HL-60/S4 (cell line): ENCODE data around the gene PPP1R27.

Experiments
- in situ Hi-C: fragments of 300-500 bp; cut with MboI; formaldehyde crosslinking; loops from 2 replicates; pipeline ENCODE4 v1.14.3; 2022; ENCODE audit warnings: low sequenced_read_pairs

PPP1R27 gene

GRCh38 chr17:81834831-81835267, at the start of gene PPP1R27:
Gene PPP1R27, minus strand, starts transcription at chr17:81835050. Its CDS starts 97 bp downstream, at chr17:81834953.
- in situ Hi-C loops: no loop called here

- in situ Hi-C loops: no loop called here
Observed at GRCh38 chr17:81884520-81884919, 49.7 kb upstream of the PPP1R27 start.

DNA sequence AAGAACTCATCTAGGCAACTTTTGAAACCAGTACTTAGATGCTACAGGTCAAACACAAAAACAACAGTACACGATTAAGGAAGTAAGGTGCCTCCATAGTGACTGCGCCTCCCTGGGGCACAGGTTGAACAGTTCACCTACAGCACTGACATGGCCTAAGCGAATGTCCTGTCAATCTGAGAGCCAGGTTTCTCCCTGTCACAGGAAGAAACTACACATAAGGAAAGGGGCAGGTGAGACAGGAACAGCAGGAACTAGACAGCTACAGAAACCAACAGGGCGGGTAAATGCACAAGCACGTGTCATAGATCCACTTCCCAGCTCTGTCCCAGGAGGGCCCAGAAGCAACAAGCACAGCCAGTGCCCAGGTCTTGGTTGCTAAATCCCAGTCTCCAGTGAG, 44.3 kb upstream of the PPP1R27 start:
- in situ Hi-C loops: no loop called here

DNA sequence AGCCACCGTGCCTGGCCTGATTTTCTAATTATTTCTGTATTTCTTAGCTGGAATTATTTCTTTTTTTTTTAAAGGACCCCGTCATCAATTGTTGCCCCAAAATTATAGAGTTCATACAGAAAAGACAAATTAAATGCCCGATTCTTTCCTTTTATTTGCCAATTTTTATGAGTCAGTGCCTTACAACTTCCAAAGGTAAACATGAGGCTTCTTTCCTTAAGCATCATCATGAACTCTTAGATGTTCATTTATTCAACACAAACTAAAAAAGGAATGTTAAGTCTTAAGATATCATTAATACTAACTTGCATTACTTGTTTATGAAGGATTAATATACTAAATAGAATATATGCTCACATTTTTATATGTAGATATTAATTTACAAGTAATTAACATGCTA, 43.4 kb upstream of the PPP1R27 start:
- in situ Hi-C loops: no loop called here

GRCh38 chr17:81877569-81877968, 42.7 kb upstream of the PPP1R27 start:
- in situ Hi-C loops: no loop called here

DNA sequence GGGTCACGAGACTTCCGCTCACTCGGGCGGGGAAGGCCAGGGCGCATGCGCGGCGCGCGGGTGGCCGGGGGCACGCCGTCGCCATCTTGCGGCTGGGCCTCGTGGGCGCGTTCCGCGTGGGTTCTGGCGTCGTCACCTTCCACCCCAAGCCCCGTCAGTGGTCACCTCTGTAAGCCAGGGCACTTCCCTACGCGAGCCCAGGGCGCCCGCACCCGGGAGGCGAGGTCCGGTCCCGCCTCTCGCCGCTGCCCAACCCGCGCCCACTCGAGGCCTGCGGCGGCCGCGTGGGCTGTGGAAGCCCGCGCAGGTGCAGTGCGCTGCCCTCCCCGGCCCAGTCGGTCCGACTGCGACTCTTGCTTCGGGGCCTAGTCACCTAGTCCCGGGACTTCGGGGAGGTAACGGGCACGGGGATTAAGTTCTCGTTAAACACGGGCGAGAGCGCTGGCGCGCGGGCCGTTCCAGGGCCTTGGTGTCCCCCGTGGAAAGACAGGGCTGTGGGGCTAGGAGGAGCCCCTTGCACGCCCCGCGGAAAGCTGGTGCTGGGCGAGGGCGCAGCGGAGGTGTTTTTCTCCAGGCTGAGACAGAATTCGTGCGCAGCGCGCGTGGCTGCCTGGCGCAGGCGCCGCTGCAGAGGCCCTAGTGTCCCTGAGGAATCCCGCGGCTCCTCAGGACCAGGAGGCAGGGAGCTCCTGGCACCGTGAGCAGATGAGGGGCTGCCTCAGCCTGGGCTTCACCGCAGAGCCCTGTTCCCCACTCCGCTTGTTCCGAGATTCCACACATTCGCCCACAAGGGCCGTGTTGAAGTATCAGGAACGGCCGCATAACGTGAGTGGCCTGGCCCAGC, 36.8 kb upstream of the PPP1R27 start:
- in situ Hi-C loops: no loop called here

- in situ Hi-C loops: no loop called here
Observed at GRCh38 chr17:81870981-81871386, 36.1 kb upstream of the PPP1R27 start, which contains the start of gene ARHGDIA. Gene ARHGDIA, minus strand, starts transcription at chr17:81871337. Its CDS starts 1,407 bp downstream, at chr17:81869930.

GRCh38 chr17:81870131-81870980, 35.5 kb upstream of the PPP1R27 start:
- in situ Hi-C loops: no loop called here

GRCh38 chr17:81869221-81870130, 34.6 kb upstream of the PPP1R27 start:
- in situ Hi-C loops: no loop called here

GRCh38 chr17:81868674-81869220, 33.9 kb upstream of the PPP1R27 start:
- in situ Hi-C loops: no loop called here

- in situ Hi-C loops: no loop called here
Observed at GRCh38 chr17:81867991-81868673, 33.3 kb upstream of the PPP1R27 start.

GRCh38 chr17:81867170-81867990, 32.5 kb upstream of the PPP1R27 start:
- in situ Hi-C loops: no loop called here

DNA sequence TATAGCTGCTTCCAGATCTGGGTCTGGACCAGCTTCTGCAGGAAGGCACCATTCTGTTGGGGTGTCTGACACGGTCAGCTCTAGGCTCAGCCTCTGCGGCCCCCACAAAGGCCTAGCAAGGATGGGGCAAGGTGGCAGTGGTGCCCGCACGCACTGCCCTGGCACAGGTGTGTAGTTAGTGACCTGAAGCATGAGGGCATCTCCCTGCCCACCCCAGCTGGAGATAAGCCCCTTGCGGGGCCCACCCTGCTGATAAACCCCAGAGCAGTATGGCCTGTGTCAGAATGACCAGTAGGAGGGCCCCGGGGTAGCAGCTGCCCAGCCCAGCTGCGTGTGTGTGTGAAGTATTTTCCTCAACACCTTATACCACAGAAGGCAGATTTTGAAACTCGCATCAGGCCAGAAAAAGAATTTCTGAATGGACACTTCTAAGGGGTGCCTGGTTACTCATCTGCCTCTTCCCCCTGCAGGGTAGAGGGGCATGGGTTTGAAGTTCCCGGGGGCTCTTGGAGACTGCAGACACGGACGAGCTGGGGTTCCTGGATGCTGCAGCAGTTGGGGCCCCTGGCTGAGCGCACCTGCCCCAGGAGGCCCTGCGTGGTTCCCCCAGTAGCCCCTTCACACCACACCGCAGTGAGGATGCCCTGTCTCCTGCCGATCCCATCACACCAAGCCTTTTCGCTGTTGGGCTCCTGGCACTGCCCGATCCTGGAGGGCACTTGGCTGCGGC, 31.8 kb upstream of the PPP1R27 start:
- in situ Hi-C loops: no loop called here

GRCh38 chr17:81865733-81866439, 31.0 kb upstream of the PPP1R27 start:
- in situ Hi-C loops: no loop called here

DNA sequence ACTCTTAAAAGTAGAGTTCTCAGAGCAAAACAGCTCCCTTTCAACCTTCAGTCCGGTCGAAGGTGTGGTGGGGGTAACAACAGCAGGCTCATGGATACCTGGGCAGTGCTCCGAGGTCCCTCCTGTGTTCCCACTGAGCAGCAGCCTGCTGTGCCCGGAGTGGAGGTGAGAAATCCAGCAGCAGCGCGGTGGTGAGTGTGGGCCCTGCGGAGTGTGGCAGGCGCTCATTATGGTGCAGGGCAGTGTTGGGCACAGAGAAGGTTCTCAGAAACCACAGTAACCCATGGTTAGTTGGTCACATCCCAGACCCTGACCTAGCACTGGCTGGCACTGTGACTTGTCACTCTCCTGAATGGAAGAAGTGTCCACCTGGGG, 30.5 kb upstream of the PPP1R27 start:
- in situ Hi-C loops: no loop called here

DNA sequence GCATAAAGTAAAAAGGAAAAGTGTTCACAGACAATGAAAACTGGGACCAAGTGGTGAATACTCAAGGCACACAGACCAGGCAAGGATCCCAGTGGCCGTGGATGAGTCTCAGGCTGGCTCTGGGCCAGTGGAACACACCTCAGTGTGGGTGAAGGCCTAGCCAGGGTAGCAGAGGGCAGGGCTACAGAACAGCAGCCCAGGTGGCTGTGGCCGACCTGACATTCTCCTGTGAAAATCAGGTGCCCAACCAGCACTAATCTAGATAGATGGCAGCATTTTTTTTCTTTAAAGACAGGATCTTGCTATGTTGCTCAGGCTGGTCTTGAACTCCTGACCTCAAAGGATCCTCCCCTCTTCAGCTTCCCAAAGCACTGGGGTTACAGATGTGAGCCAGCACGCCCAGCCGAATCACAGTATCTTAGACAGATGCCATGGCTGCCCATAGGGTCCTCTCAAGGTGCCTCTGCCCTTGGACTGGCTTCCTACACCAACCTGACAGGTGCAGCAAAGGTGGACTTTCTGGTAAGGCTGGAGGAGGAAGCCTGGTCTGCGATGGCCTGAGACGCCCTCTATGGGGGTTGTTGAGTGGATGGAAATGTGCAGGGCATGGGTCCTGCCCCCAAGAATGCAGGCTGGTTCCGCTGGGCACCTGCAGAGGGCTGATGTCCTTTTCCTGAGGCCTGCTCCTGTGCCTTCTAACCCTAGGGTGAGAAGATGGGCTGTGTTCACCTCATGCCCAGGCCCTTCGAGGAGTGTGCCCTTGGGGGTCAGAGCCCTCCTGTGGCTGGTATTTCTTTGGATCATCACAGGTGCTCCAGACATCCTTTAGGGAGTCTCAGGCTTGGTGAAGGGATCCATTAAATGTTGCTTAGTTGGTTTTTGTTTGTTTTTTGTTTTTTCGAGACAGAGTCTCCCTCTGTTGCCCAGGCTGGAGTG, 29.3 kb upstream of the PPP1R27 start:
- in situ Hi-C loops: no loop called here
